SK-N-SH (cell line): ENCODE data around the gene SEMA4D. TPM values are rescaled to one million over a fixed set of nuclear protein-coding genes. Genes with fewer than 3 reads are reported as not detected.

Experiments used
- CTCF ChIA-PET: fragments of 300-600, 350-600 bp; formaldehyde crosslinking; extraction: SDS; loops from one replicate; lab custom pipeline; 2021; lab: Yijun Ruan, JAX
- POLR2A ChIA-PET: fragments of 350-600 bp; sonication (Branson Sonifier 250); formaldehyde crosslinking; extraction: SDS; loops from one replicate; lab custom pipeline; 2020; ENCODE audit warnings: antibody characterized with exemption, inconsistent platforms; lab: Yijun Ruan, JAX
- DNase-seq: peaks from one replicate; pipeline ENCODE4 v3.0.0; 2012
- H2AFZ ChIP-seq: fragments of 200-600 bp; sonication (generic); 2 replicates; pipeline ENCODE4 v1.8.1; 2016; ENCODE audit warnings: antibody characterized with exemption, mild to moderate bottlenecking, low read depth
- H3F3A ChIP-seq: fragments of 200-600 bp; sonication (generic); replicated peaks from 2 replicates; pipeline ENCODE3; 2016; ENCODE audit warnings: antibody characterized with exemption, mild to moderate bottlenecking; ENCODE audit not compliant: insufficient read depth
- H3K27ac ChIP-seq, 2 experiments: fragments of 200-500 bp in 1 of 2; fragments of 200-600 bp in 1 of 2; sonication (Bioruptor generic) in 1 of 2; sonication (generic), shearing (Covaris generic) in 1 of 2; 2 replicates each; pipeline versions ENCODE4 v1.5.1 to v1.6.1; 2014 to 2016; ENCODE audit warnings: low read depth in 2 of 2, inconsistent platforms in 1 of 2, low read length in 1 of 2, mild to moderate bottlenecking in 1 of 2, mixed read lengths in 1 of 2
- H3K27me3 ChIP-seq: fragments of 200-600 bp; sonication (generic), shearing (Covaris generic); 2 replicates; pipeline ENCODE4 v1.6.1; 2016; ENCODE audit warnings: mixed run types; ENCODE audit not compliant: insufficient read depth
- H3K36me3 ChIP-seq, 2 experiments: fragments of 200-500 bp in 1 of 2; fragments of 200-600 bp in 1 of 2; sonication (Bioruptor generic) in 1 of 2; sonication (generic) in 1 of 2; replicated peaks in 1 of 2; 2 replicates each; pipeline versions ENCODE3 to v1.5.1; 2014 to 2016; ENCODE audit warnings: low read length in 1 of 2, mild to moderate bottlenecking in 1 of 2; ENCODE audit not compliant: insufficient read depth in 2 of 2, control insufficient read depth in 1 of 2
- H3K4me1 ChIP-seq, 2 experiments: fragments of 200-500 bp in 1 of 2; fragments of 200-600 bp in 1 of 2; sonication (Bioruptor generic) in 1 of 2; sonication (generic), shearing (Covaris generic) in 1 of 2; 2 replicates each; pipeline versions ENCODE4 v1.5.1 to v1.6.1; 2014 to 2016; ENCODE audit warnings: low read depth in 1 of 2, low read length in 1 of 2, mixed run types in 1 of 2; ENCODE audit not compliant: insufficient read depth in 2 of 2, control insufficient read depth in 1 of 2
- H3K4me2 ChIP-seq: fragments of 200-600 bp; sonication (generic), shearing (Covaris generic); 2 replicates; pipeline ENCODE4 v1.6.1; 2017; ENCODE audit warnings: mixed run types
- H3K4me3 ChIP-seq, 2 experiments: fragments of 200-500 bp in 1 of 2; fragments of 200-600 bp in 1 of 2; sonication (Bioruptor generic) in 1 of 2; sonication (generic), shearing (Covaris generic) in 1 of 2; 2 replicates each; pipeline versions ENCODE4 v1.5.1 to v1.8.1; 2014 to 2016; ENCODE audit warnings: low read depth in 2 of 2, inconsistent platforms in 1 of 2, low read length in 1 of 2, mild to moderate bottlenecking in 1 of 2, mixed read lengths in 1 of 2, moderate library complexity in 1 of 2
- H3K79me2 ChIP-seq: fragments of 200-600 bp; sonication (generic); 2 replicates; pipeline ENCODE4 v1.8.1; 2017; ENCODE audit warnings: mild to moderate bottlenecking; ENCODE audit not compliant: insufficient read depth
- H3K9ac ChIP-seq: fragments of 200-600 bp; sonication (generic); 2 replicates; pipeline ENCODE4 v1.6.1; 2017; ENCODE audit warnings: mixed run types
- H3K9me2 ChIP-seq: fragments of 200-600 bp; sonication (generic); 2 replicates; pipeline ENCODE4 v1.6.1; 2017; ENCODE audit warnings: mixed run types
- H3K9me3 ChIP-seq: fragments of 200-600 bp; sonication (generic); 2 replicates; pipeline ENCODE4 v1.6.1; 2017; ENCODE audit warnings: mixed run types, mild to moderate bottlenecking, moderate library complexity
- H4K20me1 ChIP-seq: fragments of 200-600 bp; sonication (generic); 2 replicates; pipeline ENCODE4 v1.6.1; 2017; ENCODE audit warnings: mild to moderate bottlenecking, mixed run types; ENCODE audit not compliant: insufficient read depth
- CHD2 ChIP-seq: fragments of 150-350 bp; IDR thresholded peaks from 2 replicates; pipeline ENCODE4 v1.6.1; 2018; ENCODE audit warnings: low read length; ENCODE audit not compliant: partially characterized antibody
- EP300 ChIP-seq, 2 experiments: IDR thresholded peaks; 2 replicates each; pipeline versions ENCODE4 v1.4.0 to v1.6.1; 2012; ENCODE audit warnings: borderline replicate concordance in 1 of 2, low read depth in 1 of 2, low read length in 1 of 2
- FOSL2 ChIP-seq: IDR thresholded peaks from 2 replicates; pipeline ENCODE4 v1.4.0; 2012; ENCODE audit warnings: low read depth, mild to moderate bottlenecking, moderate library complexity, borderline replicate concordance
- FOXJ3 ChIP-seq: sonication (generic); formaldehyde crosslinking; IDR thresholded peaks from 2 replicates; pipeline ENCODE4 v1.5.1; 2020; ENCODE audit warnings: mild to moderate bottlenecking, missing genetic modification reagents
- FOXM1 ChIP-seq: IDR thresholded peaks from 2 replicates; pipeline ENCODE4 v1.4.0; 2012; ENCODE audit warnings: low read depth, mild to moderate bottlenecking
- GABPA ChIP-seq: IDR thresholded peaks from 2 replicates; pipeline ENCODE4 v1.4.0; 2012; ENCODE audit warnings: low read depth, mild to moderate bottlenecking
- MEF2A ChIP-seq: IDR thresholded peaks from 2 replicates; pipeline ENCODE4 v1.4.0; 2012; ENCODE audit warnings: low read depth, borderline replicate concordance
- NFIC ChIP-seq: IDR thresholded peaks from 2 replicates; pipeline ENCODE4 v1.4.0; 2012; ENCODE audit warnings: borderline replicate concordance
- NRF1 ChIP-seq: IDR thresholded peaks from 2 replicates; pipeline ENCODE4 v1.6.1; 2012; ENCODE audit warnings: low read depth, mild to moderate bottlenecking, low read length
- POLR2AphosphoS5 ChIP-seq: IDR thresholded peaks from 2 replicates; pipeline ENCODE4 v1.6.1; 2012; ENCODE audit warnings: low read depth, low read length
- RAD21 ChIP-seq: IDR thresholded peaks from 2 replicates; pipeline ENCODE4 v1.6.1; 2012; ENCODE audit warnings: mild to moderate bottlenecking, low read length
- RCOR1 ChIP-seq: fragments of 150-350 bp; IDR thresholded peaks from 2 replicates; pipeline ENCODE4 v1.6.1; 2017; ENCODE audit warnings: antibody characterized with exemption, low read length
- SIN3A ChIP-seq: IDR thresholded peaks from 2 replicates; pipeline ENCODE4 v1.6.1; 2012; ENCODE audit warnings: low read depth, mild to moderate bottlenecking, low read length, moderate library complexity, borderline replicate concordance
- SMC3 ChIP-seq: IDR thresholded peaks from 2 replicates; pipeline ENCODE4 v1.6.1; 2012; ENCODE audit warnings: low read depth, low read length, improper control_type of control experiment
- TAF1 ChIP-seq: IDR thresholded peaks from 2 replicates; pipeline ENCODE4 v1.6.1; 2012; ENCODE audit warnings: low read depth, mild to moderate bottlenecking, low read length, moderate library complexity, borderline replicate concordance
- TCF12 ChIP-seq: IDR thresholded peaks from 2 replicates; pipeline ENCODE4 v1.4.0; 2012
- WGBS: methylation state at CpG from one replicate; pipeline ENCODE4 v1.1.6; 2017; ENCODE audit warnings: low lambda C conversion rate; 5-methylcytosine and 5-hydroxymethylcytosine counted together
- polyA plus RNA-seq, 3 experiments: library from polyadenylated mRNA; depleted of rRNA; stranded (reverse); fragments of >200 nt; gene quantifications; 2 replicates each; pipeline ENCODE4 v1.2.3, GENCODE V29; 2012
- TF ChIP-seq, protein P1 (sequence below): IDR thresholded peaks from 2 replicates; pipeline ENCODE4 v1.4.0; 2012; ENCODE audit warnings: low read depth, borderline replicate concordance
- TF ChIP-seq, protein P2 (sequence below): IDR thresholded peaks from 2 replicates; pipeline ENCODE4; 2012
- TF ChIP-seq, protein P3 (sequence below): fragments of 200-600 bp; sonication (generic); IDR thresholded peaks from 2 replicates; pipeline ENCODE4 v1.6.1; 2017; ENCODE audit warnings: antibody characterized with exemption, mild to moderate bottlenecking, moderate library complexity
- TF ChIP-seq, protein P4 (sequence below): fragments of 150-350 bp; IDR thresholded peaks from 2 replicates; pipeline ENCODE4 v1.6.1; 2017; ENCODE audit warnings: antibody characterized with exemption, low read length, low read depth, borderline replicate concordance

The SEMA4D gene
- polyA plus RNA-seq, 1 of the 3 experiments (the other 2 are of a cell fraction), result 4.8 TPM

DNA sequence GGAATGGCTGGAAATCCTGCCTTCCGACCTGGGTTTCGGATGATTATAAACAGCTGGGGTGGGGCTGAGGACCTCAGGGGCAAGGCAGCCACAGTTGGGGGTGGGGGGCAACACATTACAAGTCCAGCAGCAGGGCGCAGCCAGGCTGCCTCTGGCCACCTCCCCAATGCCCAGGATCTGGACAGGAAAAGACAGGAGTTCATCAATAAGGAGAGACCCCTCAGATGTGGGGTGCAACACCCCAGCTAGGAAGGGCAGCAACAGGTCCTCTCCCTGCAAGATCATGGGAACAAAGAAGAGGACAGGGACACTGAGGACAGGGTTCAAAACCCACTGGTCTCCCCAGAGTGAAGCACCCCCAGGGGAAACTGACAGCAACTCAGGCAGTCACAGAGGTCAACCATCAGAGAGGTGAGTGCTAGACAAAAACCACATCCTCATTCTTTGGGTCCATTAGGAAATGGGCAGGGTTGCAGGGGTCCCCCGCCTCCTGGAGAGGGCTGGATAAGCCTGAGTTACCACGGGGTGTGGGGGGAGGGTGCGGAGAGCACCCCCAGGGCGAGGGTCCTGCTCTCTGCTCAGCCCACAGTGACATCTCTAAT lies 33.5 kb downstream of the SEMA4D start:
- Histone ChIP-seq H3K9me2 (no peaks in the 10 kb centered on the region), H3K4me1 (peaks cover 0 to 19% of the 10 kb centered on the region in 2 experiments; a peak in 1 of 4 replicates), H3K4me2 (no peak overlapping the region), H2AFZ (no peak overlapping the region), H3K9me3 (no peaks in the 10 kb centered on the region), H3K9ac (no peak overlapping the region), H4K20me1 (no peaks in the 10 kb centered on the region), H3K36me3 (no peaks in the 10 kb centered on the region), H3K27ac (no peak overlapping the region; a peak in 1 of 4 replicates), H3F3A (no peaks in the 10 kb centered on the region), H3K4me3 (no peak overlapping the region), H3K27me3 (no peaks in the 10 kb centered on the region), H3K79me2 (no peaks in the 10 kb centered on the region)
- WGBS, result 79% methylated on average over 6 of the region's 7 CpGs
- TF ChIP-seq EP300 (IDR thresholded peaks at IDR 0.05; ENCODE audit: borderline replicate concordance in 1 of 2, low read depth in 1 of 2, low read length in 1 of 2), result no peak
- no peak for TF ChIP-seq FOXJ3 (CRISPR knock-in tag)
- TF ChIP-seq, protein P1, sequence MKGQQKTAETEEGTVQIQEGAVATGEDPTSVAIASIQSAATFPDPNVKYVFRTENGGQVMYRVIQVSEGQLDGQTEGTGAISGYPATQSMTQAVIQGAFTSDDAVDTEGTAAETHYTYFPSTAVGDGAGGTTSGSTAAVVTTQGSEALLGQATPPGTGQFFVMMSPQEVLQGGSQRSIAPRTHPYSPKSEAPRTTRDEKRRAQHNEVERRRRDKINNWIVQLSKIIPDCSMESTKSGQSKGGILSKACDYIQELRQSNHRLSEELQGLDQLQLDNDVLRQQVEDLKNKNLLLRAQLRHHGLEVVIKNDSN, result no peak
- no peak for TF ChIP-seq RCOR1
- no peak for TF ChIP-seq TAF1
- TF ChIP-seq MEF2A, result no peak
- no peak for TF ChIP-seq TCF12
- TF ChIP-seq RAD21, result no peak
- no peak for TF ChIP-seq GABPA
- TF ChIP-seq, protein P2, sequence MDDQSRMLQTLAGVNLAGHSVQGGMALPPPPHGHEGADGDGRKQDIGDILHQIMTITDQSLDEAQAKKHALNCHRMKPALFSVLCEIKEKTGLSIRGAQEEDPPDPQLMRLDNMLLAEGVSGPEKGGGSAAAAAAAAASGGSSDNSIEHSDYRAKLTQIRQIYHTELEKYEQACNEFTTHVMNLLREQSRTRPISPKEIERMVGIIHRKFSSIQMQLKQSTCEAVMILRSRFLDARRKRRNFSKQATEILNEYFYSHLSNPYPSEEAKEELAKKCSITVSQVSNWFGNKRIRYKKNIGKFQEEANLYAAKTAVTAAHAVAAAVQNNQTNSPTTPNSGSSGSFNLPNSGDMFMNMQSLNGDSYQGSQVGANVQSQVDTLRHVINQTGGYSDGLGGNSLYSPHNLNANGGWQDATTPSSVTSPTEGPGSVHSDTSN, result no peak
- TF ChIP-seq, protein P3, sequence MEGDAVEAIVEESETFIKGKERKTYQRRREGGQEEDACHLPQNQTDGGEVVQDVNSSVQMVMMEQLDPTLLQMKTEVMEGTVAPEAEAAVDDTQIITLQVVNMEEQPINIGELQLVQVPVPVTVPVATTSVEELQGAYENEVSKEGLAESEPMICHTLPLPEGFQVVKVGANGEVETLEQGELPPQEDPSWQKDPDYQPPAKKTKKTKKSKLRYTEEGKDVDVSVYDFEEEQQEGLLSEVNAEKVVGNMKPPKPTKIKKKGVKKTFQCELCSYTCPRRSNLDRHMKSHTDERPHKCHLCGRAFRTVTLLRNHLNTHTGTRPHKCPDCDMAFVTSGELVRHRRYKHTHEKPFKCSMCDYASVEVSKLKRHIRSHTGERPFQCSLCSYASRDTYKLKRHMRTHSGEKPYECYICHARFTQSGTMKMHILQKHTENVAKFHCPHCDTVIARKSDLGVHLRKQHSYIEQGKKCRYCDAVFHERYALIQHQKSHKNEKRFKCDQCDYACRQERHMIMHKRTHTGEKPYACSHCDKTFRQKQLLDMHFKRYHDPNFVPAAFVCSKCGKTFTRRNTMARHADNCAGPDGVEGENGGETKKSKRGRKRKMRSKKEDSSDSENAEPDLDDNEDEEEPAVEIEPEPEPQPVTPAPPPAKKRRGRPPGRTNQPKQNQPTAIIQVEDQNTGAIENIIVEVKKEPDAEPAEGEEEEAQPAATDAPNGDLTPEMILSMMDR, result no peak
- no peak for TF ChIP-seq FOXM1
- no peak for TF ChIP-seq CHD2
- TF ChIP-seq NFIC, result no peak
- TF ChIP-seq SIN3A, result no peak
- TF ChIP-seq, protein P4, sequence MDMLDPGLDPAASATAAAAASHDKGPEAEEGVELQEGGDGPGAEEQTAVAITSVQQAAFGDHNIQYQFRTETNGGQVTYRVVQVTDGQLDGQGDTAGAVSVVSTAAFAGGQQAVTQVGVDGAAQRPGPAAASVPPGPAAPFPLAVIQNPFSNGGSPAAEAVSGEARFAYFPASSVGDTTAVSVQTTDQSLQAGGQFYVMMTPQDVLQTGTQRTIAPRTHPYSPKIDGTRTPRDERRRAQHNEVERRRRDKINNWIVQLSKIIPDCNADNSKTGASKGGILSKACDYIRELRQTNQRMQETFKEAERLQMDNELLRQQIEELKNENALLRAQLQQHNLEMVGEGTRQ, result no peak
- TF ChIP-seq NRF1, result no peak
- TF ChIP-seq POLR2AphosphoS5, result no peak
- TF ChIP-seq FOSL2, result no peak
- TF ChIP-seq SMC3, result no peak
- DNase-seq, result no peak
- ChIA-PET CTCF (no interaction called here), POLR2A (interaction anchor here (0.6 kb wide), 1 partner anchor 49 kb away, joined by 3 read pairs; no protein-coding TSS in a partner anchor)
